ENCODE measurements around the gene TRPC5OS.

TRPC5OS gene

GRCh38 chrX:111896148-111896547, 20.2 kb downstream of the TRPC5OS start:
- DNase-seq (ENCODE audit: low read depth, low spot score): no peak

- DNase-seq (ENCODE audit: low read depth, low spot score): no peak
These were observed 38.6 kb downstream of the TRPC5OS start for GRCh38 chrX:111914398-111915090.

GRCh38 chrX:111917591-111917990, 41.6 kb downstream of the TRPC5OS start:
- no peak for DNase-seq (ENCODE audit: low read depth, low spot score)

GRCh38 chrX:111928456-111928855, 52.5 kb downstream of the TRPC5OS start:
- no peak for DNase-seq (ENCODE audit: low read depth, low spot score)
